ENCODE results near the gene CES5A.

GRCh38 chr16:55809851-55810250 is 65.3 kb downstream of the CES5A start:
- TF ChIP-seq CTCF (IDR thresholded peaks at IDR 0.05 in 4 of 5, conservative IDR thresholded peaks at IDR 0.05 in 1 of 5) (no peak), POLR2A (IDR thresholded peaks at IDR 0.05) (no peak)
